Progenitor cell of endocrine pancreas (in vitro differentiated cells): ENCODE measurements around the gene CTDSPL. TPM values are rescaled to one million over a fixed set of nuclear protein-coding genes. Genes with fewer than 3 reads are reported as not detected.

Source experiments
- DNase-seq: peaks from one replicate; pipeline ENCODE4 v3.0.0; 2021; ENCODE audit warnings: low spot score; ENCODE audit not compliant: unreplicated experiment
- H3K27ac Mint-ChIP-seq: 2 replicates; pipeline ENCODE4 v1.8.0; 2021; ENCODE audit warnings: mild to moderate bottlenecking, moderate library complexity, mixed read lengths
- H3K27me3 Mint-ChIP-seq: 2 replicates; pipeline ENCODE4 v1.8.0; 2021; ENCODE audit warnings: mixed read lengths
- H3K36me3 Mint-ChIP-seq: 2 replicates; pipeline ENCODE4 v1.8.0; 2022; ENCODE audit warnings: mixed read lengths; ENCODE audit not compliant: insufficient read depth
- H3K4me1 Mint-ChIP-seq: 2 replicates; pipeline ENCODE4 v1.8.0; 2021; ENCODE audit warnings: low read depth, mixed read lengths
- H3K4me3 Mint-ChIP-seq: 2 replicates; pipeline ENCODE4 v1.8.0; 2021; ENCODE audit warnings: low read depth, mild to moderate bottlenecking, moderate library complexity, mixed read lengths
- H3K9me3 Mint-ChIP-seq: 2 replicates; pipeline ENCODE4 v1.8.0; 2021; ENCODE audit warnings: low read depth, mixed read lengths
- CTCF ChIP-seq: fragments of 200-600 bp; sonication (generic); IDR thresholded peaks from one replicate; pipeline ENCODE4 v1.5.0; 2021; ENCODE audit warnings: antibody characterized with exemption, mild to moderate bottlenecking; ENCODE audit not compliant: unreplicated experiment
- total RNA-seq: library from RNA; stranded (reverse); gene quantifications from 2 replicates; pipeline ENCODE4 v1.2.1, GENCODE V29; 2021

The CTDSPL gene
- total RNA-seq, 1 donor from 2014 or later, result 53.3 TPM

GRCh38 chr3:37885814-37886213 is 24.1 kb downstream of the CTDSPL start:
- no peak for DNase-seq
- Mint-ChIP-seq H3K27ac (no peak overlapping the region), H3K27me3 (no peaks in the 10 kb centered on the region), H3K9me3 (no peaks in the 10 kb centered on the region), H3K4me3 (no peak overlapping the region), H3K4me1 (peaks cover 4% of the 10 kb centered on the region), H3K36me3 (no peaks in the 10 kb centered on the region)
- TF ChIP-seq CTCF, result no peak

DNA sequence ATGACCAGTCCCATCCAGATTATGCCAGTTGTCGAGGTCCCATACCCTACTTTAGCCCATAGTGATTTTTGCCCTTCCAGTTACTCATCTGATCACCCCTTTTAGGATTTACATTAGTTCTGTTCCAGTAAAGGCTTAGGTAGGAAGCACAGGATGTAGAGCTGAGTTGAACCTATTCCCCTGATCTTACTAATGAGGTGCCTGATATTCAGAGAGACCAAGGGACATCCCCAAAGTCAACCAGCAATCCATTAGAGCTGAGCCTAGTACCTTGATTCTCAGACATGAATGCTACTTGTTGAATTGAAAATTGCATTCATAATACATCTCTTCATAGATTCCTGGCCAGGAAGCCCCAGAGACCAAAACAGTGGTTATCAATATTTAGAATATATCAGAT is 24.7 kb downstream of the CTDSPL start:
- no peak for DNase-seq
- no peaks in the 10 kb centered on the region for H3K9me3 Mint-ChIP-seq
- H3K4me1 Mint-ChIP-seq, result peaks cover 4% of the 10 kb centered on the region
- H3K4me3 Mint-ChIP-seq, result no peak overlapping the region
- H3K36me3 Mint-ChIP-seq, result no peaks in the 10 kb centered on the region
- no peaks in the 10 kb centered on the region for H3K27me3 Mint-ChIP-seq
- no peak for TF ChIP-seq CTCF
- no peak overlapping the region for H3K27ac Mint-ChIP-seq

DNA sequence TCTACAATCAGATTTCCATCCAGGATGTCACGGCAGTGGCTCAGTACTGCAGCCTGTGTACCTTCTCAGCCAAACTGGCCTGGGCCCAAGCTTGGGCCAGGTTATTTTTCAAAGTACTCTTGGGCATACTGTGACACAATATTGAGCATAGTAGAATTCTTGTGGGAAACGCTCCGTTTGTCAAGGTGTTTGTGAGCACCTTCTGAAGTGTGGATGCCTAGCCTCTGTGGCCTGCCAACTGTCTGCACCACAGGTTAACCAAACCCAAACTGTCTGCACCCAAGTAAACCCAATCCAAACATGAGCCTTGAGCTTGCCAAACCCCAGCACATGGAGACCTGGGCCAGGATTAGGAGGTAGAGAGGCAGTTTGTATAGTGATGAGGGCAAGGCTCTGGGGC is 25.4 kb downstream of the CTDSPL start:
- Mint-ChIP-seq H3K36me3 (no peaks in the 10 kb centered on the region), H3K4me3 (no peak overlapping the region), H3K27me3 (no peaks in the 10 kb centered on the region), H3K9me3 (no peaks in the 10 kb centered on the region), H3K27ac (no peak overlapping the region), H3K4me1 (peaks cover 4% of the 10 kb centered on the region)
- TF ChIP-seq CTCF, result no peak
- DNase-seq, result no peak

GRCh38 chr3:37887824-37888223 is 26.1 kb downstream of the CTDSPL start:
- Mint-ChIP-seq H3K27ac (no peak overlapping the region), H3K27me3 (no peaks in the 10 kb centered on the region), H3K4me1 (peaks cover 9% of the 10 kb centered on the region), H3K9me3 (no peaks in the 10 kb centered on the region), H3K36me3 (no peaks in the 10 kb centered on the region), H3K4me3 (no peak overlapping the region)
- TF ChIP-seq CTCF, result no peak
- no peak for DNase-seq

GRCh38 chr3:37888421-37888820 is 26.7 kb downstream of the CTDSPL start:
- Mint-ChIP-seq H3K27ac (no peak overlapping the region), H3K4me3 (no peak overlapping the region), H3K36me3 (peaks cover under 1% of the 10 kb centered on the region), H3K27me3 (no peaks in the 10 kb centered on the region), H3K4me1 (peaks cover 15% of the 10 kb centered on the region), H3K9me3 (no peaks in the 10 kb centered on the region)
- TF ChIP-seq CTCF, result no peak
- DNase-seq, result no peak
